Measurements from ENCODE around the gene MPHOSPH9. TPM values are rescaled to one million over a fixed set of nuclear protein-coding genes. Genes with fewer than 3 reads are reported as not detected.

Gene MPHOSPH9
- total RNA-seq, 4 donors from 2014 or later: 11.5 to 26.8 (median 14.7) TPM

DNA sequence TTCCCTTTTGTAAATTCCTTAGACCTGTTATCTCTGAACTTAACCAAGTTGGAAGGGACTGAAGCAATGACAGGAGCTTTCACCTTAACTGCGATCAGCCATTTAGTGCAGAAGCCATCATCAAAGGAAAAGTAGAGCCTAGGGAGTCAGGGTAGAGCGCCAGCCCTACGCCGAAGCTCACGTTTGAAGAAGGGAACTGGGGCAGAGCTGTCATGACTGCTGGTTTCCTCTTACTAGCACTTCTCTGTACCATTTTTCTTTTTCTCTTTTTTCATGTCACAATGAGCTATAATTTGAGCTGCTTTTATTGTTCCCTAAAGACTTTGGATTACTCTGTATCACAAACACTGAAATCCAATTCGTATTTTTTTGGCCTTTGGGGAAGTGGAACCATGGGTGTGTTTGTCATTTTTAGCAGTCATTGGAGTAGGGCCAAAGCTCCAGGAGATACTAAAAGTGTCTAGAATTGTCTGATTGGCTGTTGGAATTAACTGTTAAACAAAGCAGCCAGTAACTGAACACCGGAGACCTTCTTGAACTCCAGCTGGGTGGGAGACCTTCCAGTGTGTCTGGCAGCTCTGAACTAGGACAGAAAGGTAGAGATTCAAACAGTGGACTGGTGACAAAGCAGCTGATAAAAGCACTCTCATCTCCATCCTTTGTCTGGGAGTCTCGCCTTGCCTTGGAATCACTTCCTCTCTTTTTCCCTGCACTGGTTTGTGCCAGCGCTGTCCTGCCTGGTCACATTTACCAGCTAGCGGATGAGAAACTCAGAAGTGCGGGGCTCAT lies 9.4 kb upstream of the MPHOSPH9 start:
- no peak for ATAC-seq
- Histone ChIP-seq H3K27me3 (no peaks in the 10 kb centered on the region), H3K4me1 (peaks cover 3 to 41% (median 10%) of the 10 kb centered on the region in 3 donors), H3K9me3 (no peaks in the 10 kb centered on the region), H3K27ac (peak overlapping the region in 3 of 4 donors; percentile 41 to 66 (median 50)), H3K4me3 (no peak overlapping the region), H3K36me3 (peaks cover 0 to 19% of the 10 kb centered on the region in 2 donors)
- TF ChIP-seq EP300 (IDR thresholded peaks at IDR 0.05): no peak
- no peak for TF ChIP-seq POLR2A (IDR thresholded peaks at IDR 0.05)
- no peak for TF ChIP-seq POLR2AphosphoS5 (IDR thresholded peaks at IDR 0.05)
- TF ChIP-seq, protein P1, sequence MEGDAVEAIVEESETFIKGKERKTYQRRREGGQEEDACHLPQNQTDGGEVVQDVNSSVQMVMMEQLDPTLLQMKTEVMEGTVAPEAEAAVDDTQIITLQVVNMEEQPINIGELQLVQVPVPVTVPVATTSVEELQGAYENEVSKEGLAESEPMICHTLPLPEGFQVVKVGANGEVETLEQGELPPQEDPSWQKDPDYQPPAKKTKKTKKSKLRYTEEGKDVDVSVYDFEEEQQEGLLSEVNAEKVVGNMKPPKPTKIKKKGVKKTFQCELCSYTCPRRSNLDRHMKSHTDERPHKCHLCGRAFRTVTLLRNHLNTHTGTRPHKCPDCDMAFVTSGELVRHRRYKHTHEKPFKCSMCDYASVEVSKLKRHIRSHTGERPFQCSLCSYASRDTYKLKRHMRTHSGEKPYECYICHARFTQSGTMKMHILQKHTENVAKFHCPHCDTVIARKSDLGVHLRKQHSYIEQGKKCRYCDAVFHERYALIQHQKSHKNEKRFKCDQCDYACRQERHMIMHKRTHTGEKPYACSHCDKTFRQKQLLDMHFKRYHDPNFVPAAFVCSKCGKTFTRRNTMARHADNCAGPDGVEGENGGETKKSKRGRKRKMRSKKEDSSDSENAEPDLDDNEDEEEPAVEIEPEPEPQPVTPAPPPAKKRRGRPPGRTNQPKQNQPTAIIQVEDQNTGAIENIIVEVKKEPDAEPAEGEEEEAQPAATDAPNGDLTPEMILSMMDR (IDR thresholded peaks at IDR 0.05): no peak
- WGBS, 2 donors (ENCODE audit: low coverage in 1 of 2): 18 to 20% methylated on average over 7 to 9 of the region's 11 CpGs

DNA sequence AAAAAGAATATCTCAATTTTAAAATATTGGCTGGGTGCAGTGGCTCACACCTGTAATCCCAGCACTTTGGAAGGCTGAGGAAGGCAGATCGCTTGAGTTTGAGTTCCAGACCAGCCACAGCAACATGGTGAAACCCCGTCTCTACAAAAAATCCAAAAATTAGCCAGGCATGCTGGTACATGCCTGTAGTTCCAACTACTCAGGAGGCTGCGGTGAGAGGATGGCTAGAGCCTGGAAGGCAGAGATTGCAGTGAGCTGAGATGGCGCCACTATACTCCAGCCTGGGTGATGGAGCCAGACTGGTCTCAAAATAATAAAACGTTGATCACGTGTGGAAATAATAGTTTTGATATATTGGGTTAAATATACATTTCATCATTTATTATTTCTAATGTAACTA lies 6.0 kb upstream of the MPHOSPH9 start:
- no peaks in the 10 kb centered on the region for H3K27me3 ChIP-seq
- no peak for ATAC-seq
- TF ChIP-seq EP300 (IDR thresholded peaks at IDR 0.05): no peak
- no peak for TF ChIP-seq POLR2A (IDR thresholded peaks at IDR 0.05)
- TF ChIP-seq, protein P1 (IDR thresholded peaks at IDR 0.05): no peak
- no peak for TF ChIP-seq POLR2AphosphoS5 (IDR thresholded peaks at IDR 0.05)
- H3K4me3 ChIP-seq: no peak overlapping the region
- 70 to 75% methylated on average over 6 of the region's 6 CpGs for WGBS, 2 donors (ENCODE audit: low coverage in 1 of 2)
- peaks cover 3 to 70% (median 16%) of the 10 kb centered on the region in 3 donors for H3K4me1 ChIP-seq
- no peak overlapping the region for H3K27ac ChIP-seq
- H3K9me3 ChIP-seq: no peaks in the 10 kb centered on the region
- H3K36me3 ChIP-seq: peaks cover 0 to 23% of the 10 kb centered on the region in 2 donors

DNA sequence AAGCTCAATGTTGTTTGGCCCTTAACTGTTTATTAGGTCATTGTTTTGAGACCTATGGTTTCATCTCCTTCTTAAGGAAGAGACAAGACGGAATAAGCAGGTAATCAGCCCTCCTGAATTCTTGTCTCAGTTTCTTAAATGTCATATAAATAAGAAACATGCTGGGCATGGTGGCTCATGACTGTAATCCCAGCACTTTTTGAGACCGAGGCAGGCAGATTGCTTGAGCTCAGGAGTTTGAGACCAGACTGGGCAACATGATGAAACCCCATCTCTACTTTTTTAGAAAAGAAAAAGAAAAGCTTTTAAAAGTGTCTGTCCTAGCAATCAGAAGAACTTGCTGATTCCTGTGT lies 5.4 kb upstream of the MPHOSPH9 start:
- Histone ChIP-seq H3K36me3 (peaks cover 0 to 23% of the 10 kb centered on the region in 2 donors), H3K27ac (peak overlapping the region in 1 of 4 donors; percentile 44), H3K4me1 (peaks cover 3 to 66% (median 17%) of the 10 kb centered on the region in 3 donors), H3K9me3 (no peaks in the 10 kb centered on the region), H3K4me3 (no peak overlapping the region), H3K27me3 (no peaks in the 10 kb centered on the region)
- TF ChIP-seq EP300 (IDR thresholded peaks at IDR 0.05): no peak
- TF ChIP-seq, protein P1 (IDR thresholded peaks at IDR 0.05): peak in 1 of 4 experiments; percentile 1
- no peak for TF ChIP-seq POLR2A (IDR thresholded peaks at IDR 0.05)
- no peak for TF ChIP-seq POLR2AphosphoS5 (IDR thresholded peaks at IDR 0.05)
- 11 to 64% methylated on average over 1 to 2 of the region's 2 CpGs for WGBS, 2 donors (ENCODE audit: low coverage in 1 of 2)
- no peak for ATAC-seq

DNA sequence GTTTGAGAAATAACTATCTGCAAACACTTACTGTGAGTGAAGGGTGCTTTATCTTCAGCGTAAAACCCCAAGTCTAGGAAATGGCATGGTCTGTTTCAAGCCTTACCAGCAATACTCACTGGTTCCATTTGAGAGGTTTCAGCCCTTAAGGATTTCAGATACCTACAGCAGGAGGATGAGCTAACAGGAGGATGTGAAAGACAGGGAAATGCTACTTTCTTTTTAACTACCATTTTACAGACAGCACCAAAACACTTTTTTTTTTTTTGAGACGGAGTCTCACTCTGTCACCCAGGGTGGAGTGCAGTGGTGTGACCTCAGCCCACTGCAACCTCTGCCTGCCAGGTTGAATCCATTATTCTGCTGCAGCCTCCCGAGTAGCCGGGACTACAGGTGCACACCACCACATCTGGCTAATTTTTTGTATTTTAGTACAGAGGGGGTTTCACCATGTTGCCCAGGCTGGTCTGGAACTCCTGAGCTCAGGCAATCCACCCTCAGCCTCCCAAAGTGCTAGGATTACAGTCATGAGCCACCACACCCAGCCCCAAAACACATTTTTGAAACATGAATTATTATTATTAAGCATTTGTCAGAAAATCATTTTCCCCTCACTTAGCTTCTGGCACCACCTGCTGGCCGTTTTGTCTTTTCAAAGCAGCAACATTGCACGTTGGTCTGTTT lies 4.8 kb upstream of the MPHOSPH9 start:
- peak overlapping the region in 3 of 4 donors; percentile 25 to 44 (median 33) for H3K27ac ChIP-seq
- WGBS, 2 donors (ENCODE audit: low coverage in 1 of 2): 20 to 53% methylated on average over 3 to 6 of the region's 6 CpGs
- no peaks in the 10 kb centered on the region for H3K9me3 ChIP-seq
- TF ChIP-seq POLR2AphosphoS5 (IDR thresholded peaks at IDR 0.05) (peak; percentile 40), EP300 (IDR thresholded peaks at IDR 0.05) (no peak), POLR2A (IDR thresholded peaks at IDR 0.05) (no peak)
- TF ChIP-seq, protein P1 (IDR thresholded peaks at IDR 0.05): peak; percentile 61 to 84 (median 73)
- H3K4me1 ChIP-seq: peaks cover 3 to 61% (median 16%) of the 10 kb centered on the region in 3 donors
- no peak for ATAC-seq
- no peaks in the 10 kb centered on the region for H3K27me3 ChIP-seq
- peaks cover 0 to 23% of the 10 kb centered on the region in 2 donors for H3K36me3 ChIP-seq
- no peak overlapping the region for H3K4me3 ChIP-seq

Data from gastroesophageal sphincter (tissue), 4 donors.